Activated CD4-positive, alpha-beta T cell treated with anti-CD3 and anti-CD28 coated beads for 24 hours (primary cell): ENCODE data around the gene TAAR1.
"Not testable (repeated sequence)": the region's sequence is repeated elsewhere in the genome, so short reads cannot be mapped to it uniquely, and the experiment has no call there.

Experiments used
- DNase-seq, 2 donors: peaks; one replicate each; pipeline ENCODE4 v3.0.0-alpha.2; 2020; ENCODE audit warnings: low read depth in 2 of 2

TAAR1 gene

GRCh38 chr6:132659082-132659481 lies at the start of gene TAAR1:
Gene TAAR1 (minus strand): TSS chr6:132659182. CDS start chr6:132646003, 13,179 bp downstream.
- no peak for DNase-seq

- no peak for DNase-seq
These were observed 49.8 kb upstream of the TAAR1 start for GRCh38 chr6:132708771-132709170.

GRCh38 chr6:132708002-132708401 lies 49.0 kb upstream of the TAAR1 start:
- DNase-seq, result no peak

- not testable (repeated sequence) for DNase-seq
These were observed 47.8 kb upstream of the TAAR1 start for GRCh38 chr6:132706756-132707155.

- no peak for DNase-seq
These were observed 45.0 kb upstream of the TAAR1 start for GRCh38 chr6:132703936-132704335.

- DNase-seq, result no peak
These were observed 39.6 kb upstream of the TAAR1 start for GRCh38 chr6:132698608-132699007.

GRCh38 chr6:132695773-132696172 lies 36.8 kb upstream of the TAAR1 start:
- no peak for DNase-seq

- DNase-seq, result no peak
These were observed 34.5 kb upstream of the TAAR1 start for GRCh38 chr6:132693478-132693877.

GRCh38 chr6:132690678-132691077 lies 31.7 kb upstream of the TAAR1 start:
- DNase-seq, result no peak

GRCh38 chr6:132687306-132687705 lies 28.3 kb upstream of the TAAR1 start:
- DNase-seq, result no peak

- DNase-seq, result no peak
These were observed 27.5 kb upstream of the TAAR1 start for GRCh38 chr6:132686531-132686930.

- no peak for DNase-seq
These were observed 26.0 kb upstream of the TAAR1 start for GRCh38 chr6:132685009-132685408.

GRCh38 chr6:132684272-132684671 lies 25.3 kb upstream of the TAAR1 start:
- no peak for DNase-seq

GRCh38 chr6:132683543-132683942 lies 24.6 kb upstream of the TAAR1 start:
- DNase-seq, result no peak

GRCh38 chr6:132679094-132679493 lies 20.1 kb upstream of the TAAR1 start:
- not testable (repeated sequence) for DNase-seq

GRCh38 chr6:132675749-132676148 lies 16.8 kb upstream of the TAAR1 start:
- DNase-seq, result no peak

GRCh38 chr6:132675002-132675401 lies 16.0 kb upstream of the TAAR1 start:
- no peak for DNase-seq

GRCh38 chr6:132673376-132674094 lies 14.6 kb upstream of the TAAR1 start:
- no peak for DNase-seq

- no peak for DNase-seq
These were observed 12.3 kb upstream of the TAAR1 start for GRCh38 chr6:132671295-132671694.

- no peak for DNase-seq
These were observed 10.8 kb upstream of the TAAR1 start for GRCh38 chr6:132669690-132670291.

GRCh38 chr6:132666118-132666517 lies 7.1 kb upstream of the TAAR1 start:
- DNase-seq, result no peak

- no peak for DNase-seq
These were observed 5.5 kb upstream of the TAAR1 start for GRCh38 chr6:132664309-132665034.

- DNase-seq, result no peak
These were observed 4.7 kb upstream of the TAAR1 start for GRCh38 chr6:132663661-132664060.
